ENCODE data around the gene CACYBP. TPM values are rescaled to one million over a fixed set of nuclear protein-coding genes. Genes with fewer than 3 reads are reported as not detected.
A peak's percentile ranks its signal among the peaks of the same experiment; 100 is the strongest.

Gene CACYBP
- total and polyA plus RNA-seq, 2 of the 13 experiments (the other 11 are each of a cell fraction or from before 2014, with no cell fraction given): 18.4 to 183 TPM

- TF ChIP-seq HIC2 (CRISPR knock-in tag; IDR thresholded peaks at IDR 0.05; ENCODE audit: low read depth) (no peak), ZNF850 (CRISPR knock-in tag; conservative IDR thresholded peaks at IDR 0.05) (no peak), ZNF672 (CRISPR knock-in tag; IDR thresholded peaks at IDR 0.05) (no peak), ZNF572 (CRISPR knock-in tag; IDR thresholded peaks at IDR 0.05) (no peak), MYC (CRISPR knock-in tag; IDR thresholded peaks at IDR 0.05; ENCODE audit: borderline replicate concordance) (no peak), FOXA1 (IDR thresholded peaks at IDR 0.05) (no peak), FOXA1 (CRISPR knock-in tag; IDR thresholded peaks at IDR 0.05) (no peak), JDP2 (CRISPR knock-in tag; IDR thresholded peaks at IDR 0.05; ENCODE audit: borderline replicate concordance) (no peak), ZBTB3 (CRISPR knock-in tag; IDR thresholded peaks at IDR 0.05; ENCODE audit: borderline replicate concordance, low read depth) (no peak), NFAT5 (CRISPR knock-in tag; IDR thresholded peaks at IDR 0.05) (no peak), KLF9 (CRISPR knock-in tag; IDR thresholded peaks at IDR 0.05; ENCODE audit: low read depth) (no peak), RBAK (CRISPR knock-in tag; IDR thresholded peaks at IDR 0.05) (no peak), POLR2AphosphoS2 (IDR thresholded peaks at IDR 0.05; ENCODE audit: low read depth, low read length) (no peak), HNF4A (CRISPR knock-in tag; IDR thresholded peaks at IDR 0.05) (no peak), CCAR2 (optimal IDR thresholded peaks at IDR 0.05; ENCODE audit: low read depth, low read length) (no peak), MED1 (CRISPR knock-in tag; IDR thresholded peaks at IDR 0.05) (peak; percentile 6; the same call in 1 of the 2 replicates), TBX3 (IDR thresholded peaks at IDR 0.05; ENCODE audit: borderline replicate concordance) (peak; percentile 73; the same call in 1 of the 2 replicates), TFDP2 (CRISPR knock-in tag; IDR thresholded peaks at IDR 0.05) (no peak), ZNF414 (CRISPR knock-in tag; IDR thresholded peaks at IDR 0.05) (no peak), CC2D1A (CRISPR knock-in tag; IDR thresholded peaks at IDR 0.05) (no peak), ZSCAN20 (CRISPR knock-in tag; IDR thresholded peaks at IDR 0.05; ENCODE audit: borderline replicate concordance) (peak; percentile 54; the same call in 1 of the 2 replicates), ZNF224 (CRISPR knock-in tag; IDR thresholded peaks at IDR 0.05) (no peak), SMAD1 (CRISPR knock-in tag; IDR thresholded peaks at IDR 0.05; ENCODE audit: borderline replicate concordance, low read depth) (no peak)
Measured at GRCh38 chr1:174998569-174999215, 1.1 kb upstream of the CACYBP start (continued).

Measured in HepG2 (cell line).